Smooth muscle cell (in vitro differentiated cells): ENCODE measurements around the gene OLFM4. TPM values are rescaled to one million over a fixed set of nuclear protein-coding genes. Genes with fewer than 3 reads are reported as not detected.
"Not testable (repeated sequence)": the region's sequence is repeated elsewhere in the genome, so short reads cannot be mapped to it uniquely, and the experiment has no call there.

Source experiments
- DNase-seq: peaks from one replicate; lab custom pipeline; 2025; ENCODE audit not compliant: unreplicated experiment; lab: John Stamatoyannopoulos, UW
- H2AFZ ChIP-seq: fragments of 200-600 bp; sonication (generic); 2 replicates; pipeline ENCODE4 v1.6.0; 2016; ENCODE audit warnings: antibody characterized with exemption, low read depth, mild to moderate bottlenecking
- H3F3A ChIP-seq: fragments of 200-600 bp; sonication (generic); 2 replicates; pipeline ENCODE4 v1.6.0; 2017; ENCODE audit warnings: antibody characterized with exemption, low read depth
- H3K27ac ChIP-seq: fragments of 200-600 bp; sonication (generic); 2 replicates; pipeline ENCODE4 v1.5.1; 2016; ENCODE audit warnings: low read depth, mild to moderate bottlenecking
- H3K27me3 ChIP-seq: fragments of 200-600 bp; sonication (generic); 2 replicates; pipeline ENCODE4 v1.6.1; 2016; ENCODE audit warnings: low read depth, mild to moderate bottlenecking
- H3K36me3 ChIP-seq: fragments of 200-600 bp; sonication (generic); 2 replicates; pipeline ENCODE4 v1.5.1; 2016; ENCODE audit warnings: low read depth
- H3K4me1 ChIP-seq: fragments of 200-600 bp; sonication (generic); 2 replicates; pipeline ENCODE4 v1.5.1; 2016; ENCODE audit warnings: low read depth
- H3K4me2 ChIP-seq: fragments of 200-600 bp; sonication (generic); 2 replicates; pipeline ENCODE4 v1.6.0; 2016; ENCODE audit warnings: mild to moderate bottlenecking
- H3K4me3 ChIP-seq: fragments of 200-600 bp; sonication (generic); 2 replicates; pipeline ENCODE4 v1.5.1; 2016; ENCODE audit warnings: mild to moderate bottlenecking
- H3K79me2 ChIP-seq: fragments of 200-600 bp; sonication (generic); 2 replicates; pipeline ENCODE4 v1.6.0; 2016; ENCODE audit warnings: low read depth, mild to moderate bottlenecking
- H3K9ac ChIP-seq: fragments of 200-600 bp; sonication (generic); 2 replicates; pipeline ENCODE4 v1.6.0; 2016; ENCODE audit warnings: low read depth
- H3K9me3 ChIP-seq: fragments of 200-600 bp; sonication (generic); replicated peaks from 2 replicates; pipeline ENCODE4 v1.5.1; 2016; ENCODE audit warnings: low read depth
- H4K20me1 ChIP-seq: fragments of 200-600 bp; sonication (generic); 2 replicates; pipeline ENCODE4 v1.6.0; 2016; ENCODE audit warnings: low read depth
- CTCF ChIP-seq: fragments of 200-600 bp; sonication (generic); IDR thresholded peaks from 2 replicates; pipeline ENCODE4 v1.5.1; 2017; ENCODE audit warnings: borderline replicate concordance, mild to moderate bottlenecking, antibody characterized with exemption; ENCODE audit not compliant: insufficient read depth, poor library complexity, severe bottlenecking
- WGBS: methylation state at CpG from one replicate; pipeline ENCODE4 v1.1.7; 2016; ENCODE audit warnings: low lambda C conversion rate; 5-methylcytosine and 5-hydroxymethylcytosine counted together
- polyA plus RNA-seq: library from polyadenylated mRNA; unstranded; fragments of >200 nt; fragmentation: Nextera tagmentation; extraction: Ambion mirVana; gene quantifications from 2 replicates; pipeline ENCODE4 v1.2.1, GENCODE V29; 2016
- total RNA-seq: library from RNA; depleted of rRNA; stranded (reverse); fragments of >200 nt; gene quantifications from 2 replicates; pipeline ENCODE4 v1.2.3, GENCODE V29; 2014

The OLFM4 gene
- total and polyA plus RNA-seq, 2 experiments from 2014 or later = not detected

GRCh38 chr13:53013113-53013512, 15.5 kb upstream of the OLFM4 start:
- Histone ChIP-seq H3K79me2 (no peaks in the 10 kb centered on the region), H3K4me3 (no peak overlapping the region), H4K20me1 (no peaks in the 10 kb centered on the region), H3K36me3 (no peaks in the 10 kb centered on the region), H3K4me1 (no peaks in the 10 kb centered on the region), H3K27me3 (no peaks in the 10 kb centered on the region), H3F3A (no peaks in the 10 kb centered on the region), H3K4me2 (no peak overlapping the region), H3K27ac (no peak overlapping the region), H2AFZ (no peak overlapping the region), H3K9me3 (no peaks in the 10 kb centered on the region), H3K9ac (no peak overlapping the region)
- WGBS = 93% methylated on average over 5 of the region's 5 CpGs
- no peak for TF ChIP-seq CTCF
- DNase-seq = no peak

- 79% methylated on average over 3 of the region's 3 CpGs for WGBS
- H3F3A ChIP-seq, H4K20me1 ChIP-seq, H3K36me3 ChIP-seq, H3K4me2 ChIP-seq, H3K4me1 ChIP-seq, DNase-seq, H3K9ac ChIP-seq, H3K27me3 ChIP-seq, H2AFZ ChIP-seq, H3K9me3 ChIP-seq, H3K4me3 ChIP-seq, H3K27ac ChIP-seq, H3K79me2 ChIP-seq: not testable (repeated sequence)
These were observed 14.6 kb upstream of the OLFM4 start for GRCh38 chr13:53014018-53014417.

- Histone ChIP-seq H2AFZ (no peak overlapping the region), H3K4me3 (no peak overlapping the region), H3K36me3 (no peaks in the 10 kb centered on the region), H3K9me3 (no peaks in the 10 kb centered on the region), H3K79me2 (no peaks in the 10 kb centered on the region), H3K4me1 (peaks cover 4% of the 10 kb centered on the region), H3K9ac (no peak overlapping the region), H3K4me2 (no peak overlapping the region), H4K20me1 (no peaks in the 10 kb centered on the region), H3F3A (no peaks in the 10 kb centered on the region), H3K27ac (no peak overlapping the region), H3K27me3 (no peaks in the 10 kb centered on the region)
- TF ChIP-seq CTCF = no peak
- 84% methylated on average over 8 of the region's 8 CpGs for WGBS
- DNase-seq = no peak
These were observed 13.8 kb upstream of the OLFM4 start for GRCh38 chr13:53014495-53015443.

- Histone ChIP-seq H3K9ac (no peak overlapping the region), H3K36me3 (no peaks in the 10 kb centered on the region), H3K4me1 (peaks cover 4% of the 10 kb centered on the region), H2AFZ (no peak overlapping the region), H3K27me3 (no peaks in the 10 kb centered on the region), H3K4me3 (no peak overlapping the region), H3K4me2 (no peak overlapping the region), H3K27ac (no peak overlapping the region), H3K9me3 (no peaks in the 10 kb centered on the region), H3F3A (no peaks in the 10 kb centered on the region), H3K79me2 (no peaks in the 10 kb centered on the region), H4K20me1 (no peaks in the 10 kb centered on the region)
- no peak for TF ChIP-seq CTCF
- no peak for DNase-seq
- WGBS = 92% methylated on average over 6 of the region's 6 CpGs
These were observed 12.6 kb upstream of the OLFM4 start for GRCh38 chr13:53015971-53016370.
